Endodermal cell (in vitro differentiated cells): ENCODE measurements around the gene TAB3. TPM values are rescaled to one million over a fixed set of nuclear protein-coding genes. Genes with fewer than 3 reads are reported as not detected.

Source experiments
- DNase-seq: peaks from one replicate; pipeline ENCODE4 v3.0.0-alpha.2; 2017
- H3K27ac ChIP-seq: 2 replicates; pipeline ENCODE4 v1.5.1; 2013; ENCODE audit warnings: mild to moderate bottlenecking, low read depth, low read length, moderate library complexity
- H3K27me3 ChIP-seq: 2 replicates; pipeline ENCODE4 v1.6.1; 2013; ENCODE audit warnings: mild to moderate bottlenecking, low read length, moderate library complexity; ENCODE audit not compliant: insufficient read depth, control insufficient read depth, poor library complexity, severe bottlenecking
- H3K36me3 ChIP-seq: 2 replicates; pipeline ENCODE4 v1.7.0; 2013; ENCODE audit warnings: mild to moderate bottlenecking, low read length, moderate library complexity; ENCODE audit not compliant: control insufficient read depth, insufficient read depth
- H3K4me1 ChIP-seq: one replicate; pipeline ENCODE4 v1.7.0; 2013; ENCODE audit warnings: low read length; ENCODE audit not compliant: control insufficient read depth, insufficient read depth
- H3K4me3 ChIP-seq: 2 replicates; pipeline ENCODE4 v1.5.1; 2013; ENCODE audit warnings: mild to moderate bottlenecking, low read length, moderate library complexity
- H3K9ac ChIP-seq: 2 replicates; pipeline ENCODE4 v1.6.1; 2013; ENCODE audit warnings: mild to moderate bottlenecking, low read length, moderate library complexity; ENCODE audit not compliant: poor library complexity, severe bottlenecking; ENCODE audit errors: extremely low read depth
- H3K9me3 ChIP-seq: 2 replicates; pipeline ENCODE4 v1.6.1; 2013; ENCODE audit warnings: mild to moderate bottlenecking, low read length, moderate library complexity; ENCODE audit not compliant: control insufficient read depth
- H3K27ac Mint-ChIP-seq: 2 replicates; pipeline ENCODE4 v1.8.0; 2020; ENCODE audit warnings: mixed read lengths
- H3K27me3 Mint-ChIP-seq: 2 replicates; pipeline ENCODE4 v1.8.0; 2021; ENCODE audit warnings: mild to moderate bottlenecking, mixed read lengths; ENCODE audit not compliant: insufficient read depth
- H3K36me3 Mint-ChIP-seq: 2 replicates; pipeline ENCODE4 v1.8.0; 2020; ENCODE audit warnings: low read depth, mixed read lengths
- H3K4me1 Mint-ChIP-seq: 2 replicates; pipeline ENCODE4 v1.8.0; 2020; ENCODE audit warnings: mixed read lengths
- H3K4me3 Mint-ChIP-seq: 2 replicates; pipeline ENCODE4 v1.8.0; 2020; ENCODE audit warnings: mild to moderate bottlenecking, moderate library complexity, mixed read lengths
- H3K9me3 Mint-ChIP-seq: 2 replicates; pipeline ENCODE4 v1.8.0; 2020; ENCODE audit warnings: mild to moderate bottlenecking, mixed read lengths
- whole genome bisulfite sequencing, 2 experiments: methylation state at CpG; one replicate each; pipeline versions ENCODE4 v1.1.5 to v1.1.7; 2013; ENCODE audit warnings: missing lambda C conversion rate in 2 of 2, mixed read lengths in 1 of 2; ENCODE audit not compliant: insufficient coverage in 1 of 2, insufficient read length in 1 of 2; 5-methylcytosine and 5-hydroxymethylcytosine counted together
- total RNA-seq, 2 donors: library from RNA; stranded (reverse); fragmentation: NEBNext Ultra II Directional in 1 of 2; extraction: Animal tissue kit (Norgen Biotek cat#: 25700) in 1 of 2; gene quantifications; 2 replicates in 1 of 2; 3 replicates in 1 of 2; pipeline ENCODE4 v1.2.1, GENCODE V29; 2021
- TF ChIP-seq, protein P1 (sequence below): fragments of 200-600 bp; sonication (generic); conservative IDR thresholded peaks from 2 replicates; pipeline ENCODE4 v1.5.0; 2021; ENCODE audit warnings: antibody characterized with exemption, mild to moderate bottlenecking

Gene TAB3
- total RNA-seq, 2 donors from 2014 or later = 19.8 to 23.2 TPM

DNA sequence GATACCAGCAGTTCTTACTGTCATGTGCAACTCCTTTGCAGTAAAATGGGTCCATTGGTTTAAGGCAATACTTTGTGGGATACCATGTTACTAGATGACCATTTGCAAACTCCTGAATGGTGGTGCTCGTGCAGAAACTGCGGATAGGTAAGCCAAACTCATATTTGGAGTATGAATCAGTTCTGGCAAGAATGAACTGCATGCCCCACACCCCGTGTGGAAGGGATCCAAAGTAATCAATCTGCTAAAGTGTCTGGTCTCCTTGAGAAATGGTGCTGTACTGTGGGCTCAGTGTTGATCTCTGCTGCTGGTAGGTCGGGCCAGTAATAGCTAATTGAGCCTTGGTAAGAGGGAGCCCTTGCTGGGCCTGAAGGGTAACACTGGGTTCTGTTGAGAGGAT, 4.2 kb upstream of the TAB3 start:
- Histone ChIP-seq H3K27ac (no peak overlapping the region), H3K9me3 (no peaks in the 10 kb centered on the region), H3K9ac (no peak overlapping the region), H3K36me3 (no peaks in the 10 kb centered on the region), H3K27me3 (no peaks in the 10 kb centered on the region), H3K4me3 (no peak overlapping the region), H3K4me1 (no peaks in the 10 kb centered on the region)
- H3K4me3 Mint-ChIP-seq = no peak overlapping the region
- TF ChIP-seq, protein P1, sequence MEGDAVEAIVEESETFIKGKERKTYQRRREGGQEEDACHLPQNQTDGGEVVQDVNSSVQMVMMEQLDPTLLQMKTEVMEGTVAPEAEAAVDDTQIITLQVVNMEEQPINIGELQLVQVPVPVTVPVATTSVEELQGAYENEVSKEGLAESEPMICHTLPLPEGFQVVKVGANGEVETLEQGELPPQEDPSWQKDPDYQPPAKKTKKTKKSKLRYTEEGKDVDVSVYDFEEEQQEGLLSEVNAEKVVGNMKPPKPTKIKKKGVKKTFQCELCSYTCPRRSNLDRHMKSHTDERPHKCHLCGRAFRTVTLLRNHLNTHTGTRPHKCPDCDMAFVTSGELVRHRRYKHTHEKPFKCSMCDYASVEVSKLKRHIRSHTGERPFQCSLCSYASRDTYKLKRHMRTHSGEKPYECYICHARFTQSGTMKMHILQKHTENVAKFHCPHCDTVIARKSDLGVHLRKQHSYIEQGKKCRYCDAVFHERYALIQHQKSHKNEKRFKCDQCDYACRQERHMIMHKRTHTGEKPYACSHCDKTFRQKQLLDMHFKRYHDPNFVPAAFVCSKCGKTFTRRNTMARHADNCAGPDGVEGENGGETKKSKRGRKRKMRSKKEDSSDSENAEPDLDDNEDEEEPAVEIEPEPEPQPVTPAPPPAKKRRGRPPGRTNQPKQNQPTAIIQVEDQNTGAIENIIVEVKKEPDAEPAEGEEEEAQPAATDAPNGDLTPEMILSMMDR = no peak
- no peaks in the 10 kb centered on the region for H3K27me3 Mint-ChIP-seq
- 91 to 100% methylated on average over 1 to 4 of the region's 4 CpGs for WGBS, 2 experiments
- DNase-seq = no peak
- no peak overlapping the region for H3K27ac Mint-ChIP-seq
- H3K36me3 Mint-ChIP-seq = no peaks in the 10 kb centered on the region
- peaks cover 20% of the 10 kb centered on the region for H3K9me3 Mint-ChIP-seq
- peaks cover 2% of the 10 kb centered on the region for H3K4me1 Mint-ChIP-seq

DNA sequence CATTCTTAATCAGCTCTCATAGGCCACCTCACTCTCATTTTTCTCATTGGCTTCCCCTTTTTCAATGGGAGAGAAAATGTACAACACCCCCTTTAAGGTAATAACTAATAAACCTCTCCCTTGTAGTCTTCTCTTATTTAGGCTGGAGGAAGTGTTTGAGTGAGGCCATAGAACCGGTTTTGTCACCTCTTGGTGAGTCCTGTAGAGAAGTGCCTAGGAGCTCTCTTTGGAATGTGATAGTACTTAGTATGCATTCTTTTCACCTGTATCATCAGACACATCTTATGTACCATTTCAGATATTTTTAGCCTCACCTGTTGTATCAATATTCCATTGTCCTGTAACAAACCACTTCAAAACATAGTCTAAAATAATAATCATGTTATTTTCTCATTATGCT, 3.5 kb upstream of the TAB3 start:
- H3K9me3 Mint-ChIP-seq = peaks cover 18% of the 10 kb centered on the region
- TF ChIP-seq, protein P1 = no peak
- no peak overlapping the region for H3K4me3 ChIP-seq
- H3K27me3 ChIP-seq = no peaks in the 10 kb centered on the region
- no peak overlapping the region for H3K27ac ChIP-seq
- peaks cover 7% of the 10 kb centered on the region for H3K4me1 Mint-ChIP-seq
- no peaks in the 10 kb centered on the region for H3K36me3 Mint-ChIP-seq
- no peak for DNase-seq
- no peak overlapping the region for H3K4me3 Mint-ChIP-seq
- no peaks in the 10 kb centered on the region for H3K27me3 Mint-ChIP-seq
- no CpG with 5 or more reads among the region's 1 CpG for WGBS, 2 experiments
- no peaks in the 10 kb centered on the region for H3K9me3 ChIP-seq
- no peak overlapping the region for H3K27ac Mint-ChIP-seq
- H3K4me1 ChIP-seq = no peaks in the 10 kb centered on the region
- no peaks in the 10 kb centered on the region for H3K36me3 ChIP-seq
- H3K9ac ChIP-seq = no peak overlapping the region

DNA sequence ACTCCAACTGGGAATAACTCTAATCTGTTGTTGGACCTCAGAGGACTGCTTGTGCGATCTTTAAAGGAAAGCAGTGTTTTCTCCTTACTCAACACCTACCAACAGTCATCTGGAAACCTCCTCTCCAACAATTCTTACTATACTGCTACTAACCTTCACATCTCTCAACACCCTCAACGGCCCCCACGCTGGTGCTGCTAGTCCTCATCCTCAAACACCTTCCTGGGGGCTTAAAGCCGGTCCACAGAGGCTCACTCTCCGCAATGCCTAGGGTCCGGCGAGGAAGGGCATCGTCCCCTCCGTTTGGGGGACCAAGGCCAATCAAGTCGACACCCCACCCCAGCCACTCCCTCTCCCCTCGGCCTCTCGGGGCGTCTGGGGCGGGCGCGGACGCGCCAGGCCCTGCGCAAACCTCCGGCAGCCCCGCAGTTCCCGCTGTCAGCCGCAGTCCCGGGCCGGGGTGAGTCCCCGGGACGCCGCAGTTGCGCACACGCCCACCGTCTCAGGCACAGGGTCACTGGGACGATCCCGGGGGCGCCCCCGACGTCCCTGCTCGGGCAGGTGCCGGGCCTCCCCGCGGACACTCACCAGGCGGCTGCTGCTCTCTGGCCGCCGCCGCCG, 418 bp downstream of the TAB3 start:
- peak overlapping the region; percentile 55 for H3K9ac ChIP-seq
- no peaks in the 10 kb centered on the region for H3K36me3 ChIP-seq
- peak overlapping the region; percentile 83 for H3K4me3 ChIP-seq
- WGBS, 2 experiments = 0% methylated on average over 1 to 44 of the region's 45 CpGs
- no peak overlapping the region for H3K27ac ChIP-seq
- no peaks in the 10 kb centered on the region for H3K36me3 Mint-ChIP-seq
- peaks cover 10% of the 10 kb centered on the region for H3K9me3 Mint-ChIP-seq
- no peaks in the 10 kb centered on the region for H3K27me3 ChIP-seq
- H3K27ac Mint-ChIP-seq = no peak overlapping the region
- TF ChIP-seq, protein P1 = no peak
- no peaks in the 10 kb centered on the region for H3K4me1 ChIP-seq
- peaks cover 16% of the 10 kb centered on the region for H3K4me1 Mint-ChIP-seq
- no peaks in the 10 kb centered on the region for H3K27me3 Mint-ChIP-seq
- H3K4me3 Mint-ChIP-seq = peak overlapping the region; percentile 78
- peak; percentile 60 for DNase-seq
- no peaks in the 10 kb centered on the region for H3K9me3 ChIP-seq
